ENCODE results near the gene DENND4C.
"Not testable (repeated sequence)": the region's sequence is repeated elsewhere in the genome, so short reads cannot be mapped to it uniquely, and the experiment has no call there.

DENND4C gene

GRCh38 chr9:19379697-19380046 is 149.2 kb downstream of the DENND4C start:
- TF ChIP-seq CTCF (IDR thresholded peaks at IDR 0.05), result no peak
- peak overlapping the region; percentile 79 to 97 for H3K27ac ChIP-seq
- H3K4me3 ChIP-seq, result peak overlapping the region; percentile 85
- DNase-seq (ENCODE audit: low spot score), result no peak

- Histone ChIP-seq H3K27ac (peak overlapping the region; percentile 79 to 97), H3K4me3 (peak overlapping the region; percentile 85)
- no peak for DNase-seq (ENCODE audit: low spot score)
- TF ChIP-seq CTCF (IDR thresholded peaks at IDR 0.05), result no peak
Measured at GRCh38 chr9:19380826-19381075, 150.3 kb downstream of the DENND4C start.

- DNase-seq (ENCODE audit: low spot score), result no peak
- Histone ChIP-seq H3K4me3 (no peak overlapping the region), H3K27ac (no peak overlapping the region)
- no peak for TF ChIP-seq CTCF (IDR thresholded peaks at IDR 0.05)
Measured at GRCh38 chr9:19381656-19382055, 151.2 kb downstream of the DENND4C start.

- H3K4me3 ChIP-seq; DNase-seq (ENCODE audit: low spot score); H3K27ac ChIP-seq: not testable (repeated sequence)
Measured at GRCh38 chr9:19385212-19385611, 154.7 kb downstream of the DENND4C start.

GRCh38 chr9:19385786-19386501 is 155.5 kb downstream of the DENND4C start:
- DNase-seq (ENCODE audit: low spot score), result no peak
- no peak overlapping the region for H3K4me3 ChIP-seq
- no peak for TF ChIP-seq CTCF (IDR thresholded peaks at IDR 0.05)
- H3K27ac ChIP-seq, result no peak overlapping the region

- Histone ChIP-seq H3K4me3 (no peak overlapping the region), H3K27ac (no peak overlapping the region)
- TF ChIP-seq CTCF (IDR thresholded peaks at IDR 0.05), result no peak
- DNase-seq (ENCODE audit: low spot score), result no peak
Measured at GRCh38 chr9:19386502-19387044, 156.1 kb downstream of the DENND4C start.

- no peak for DNase-seq (ENCODE audit: low spot score)
- Histone ChIP-seq H3K27ac (no peak overlapping the region), H3K4me3 (no peak overlapping the region)
- no peak for TF ChIP-seq CTCF (IDR thresholded peaks at IDR 0.05)
Measured at GRCh38 chr9:19387317-19387716, 156.8 kb downstream of the DENND4C start.

- H3K4me3 ChIP-seq; DNase-seq (ENCODE audit: low spot score); H3K27ac ChIP-seq: not testable (repeated sequence)
Measured at GRCh38 chr9:19389539-19389938, 159.0 kb downstream of the DENND4C start.

All from coronary artery (tissue), 2 donors.